HPDE6-E6E7 (cell line): Measurements from ENCODE around the gene RAF1.
"Not testable (repeated sequence)": the region's sequence is repeated elsewhere in the genome, so short reads cannot be mapped to it uniquely, and the experiment has no call there.

Experiments used
- DNase-seq: peaks from one replicate; pipeline ENCODE4 v3.0.0; 2011; ENCODE audit warnings: missing footprints; ENCODE audit errors: extremely low spot score

The RAF1 gene

GRCh38 chr3:12640853-12641252, 23.1 kb downstream of the RAF1 start:
- DNase-seq, result not testable (repeated sequence)

GRCh38 chr3:12638105-12638504, 25.8 kb downstream of the RAF1 start:
- DNase-seq, result no peak

- no peak for DNase-seq
These were observed 30.8 kb downstream of the RAF1 start for GRCh38 chr3:12633108-12633507.

GRCh38 chr3:12632523-12632922, 31.4 kb downstream of the RAF1 start:
- DNase-seq, result no peak

GRCh38 chr3:12630843-12631242, 33.1 kb downstream of the RAF1 start:
- not testable (repeated sequence) for DNase-seq

GRCh38 chr3:12630292-12630691, 33.6 kb downstream of the RAF1 start:
- DNase-seq, result no peak

GRCh38 chr3:12629560-12629959, 34.4 kb downstream of the RAF1 start:
- no peak for DNase-seq

GRCh38 chr3:12628813-12629212, 35.1 kb downstream of the RAF1 start:
- DNase-seq, result no peak

GRCh38 chr3:12627370-12627769, 36.5 kb downstream of the RAF1 start:
- DNase-seq, result no peak

- not testable (repeated sequence) for DNase-seq
These were observed 39.0 kb downstream of the RAF1 start for GRCh38 chr3:12624964-12625363.

GRCh38 chr3:12624056-12624455, 39.9 kb downstream of the RAF1 start:
- DNase-seq, result no peak

- no peak for DNase-seq
These were observed 41.6 kb downstream of the RAF1 start for GRCh38 chr3:12622335-12622734.

GRCh38 chr3:12620729-12621128, 43.2 kb downstream of the RAF1 start:
- DNase-seq, result no peak

GRCh38 chr3:12620305-12620704, 43.6 kb downstream of the RAF1 start:
- DNase-seq, result no peak

- no peak for DNase-seq
These were observed 45.5 kb downstream of the RAF1 start for GRCh38 chr3:12618426-12618825.

- DNase-seq, result no peak
These were observed 48.7 kb downstream of the RAF1 start for GRCh38 chr3:12615266-12615665.

- no peak for DNase-seq
These were observed 50.7 kb downstream of the RAF1 start for GRCh38 chr3:12613250-12613649.

- DNase-seq, result no peak
These were observed 51.2 kb downstream of the RAF1 start for GRCh38 chr3:12612514-12613226.

- no peak for DNase-seq
These were observed 52.8 kb downstream of the RAF1 start for GRCh38 chr3:12611117-12611516.

GRCh38 chr3:12608376-12608775, 55.5 kb downstream of the RAF1 start:
- no peak for DNase-seq

GRCh38 chr3:12603969-12604368, 59.9 kb downstream of the RAF1 start:
- DNase-seq, result no peak

GRCh38 chr3:12601072-12601471, 62.8 kb downstream of the RAF1 start:
- DNase-seq, result no peak

- DNase-seq, result no peak
These were observed 65.0 kb downstream of the RAF1 start for GRCh38 chr3:12598890-12599289.

- DNase-seq, result no peak
These were observed 70.4 kb downstream of the RAF1 start for GRCh38 chr3:12593473-12593872.
